Left hindlimb (tissue), 1 donor: ENCODE results near the gene GIMAP5.
"Not testable (repeated sequence)": the region's sequence is repeated elsewhere in the genome, so short reads cannot be mapped to it uniquely, and the experiment has no call there.

Source experiments
- DNase-seq: peaks from one replicate; pipeline ENCODE4 v3.0.0-alpha.2; 2018

The GIMAP5 gene

GRCh38 chr7:150735596-150736358, 1.4 kb upstream of the GIMAP5 start:
- no peak for DNase-seq

- DNase-seq, result no peak
These were observed 354 bp upstream of the GIMAP5 start for GRCh38 chr7:150736864-150737263.

- DNase-seq, result no peak
These were observed 874 bp downstream of the GIMAP5 start for GRCh38 chr7:150738092-150738491.

- DNase-seq, result no peak
These were observed 1.4 kb downstream of the GIMAP5 start for GRCh38 chr7:150738591-150739001.

GRCh38 chr7:150739033-150739432, 1.8 kb downstream of the GIMAP5 start:
- no peak for DNase-seq

GRCh38 chr7:150740053-150740452, 2.8 kb downstream of the GIMAP5 start:
- DNase-seq, result no peak

- DNase-seq, result no peak
These were observed 5.2 kb downstream of the GIMAP5 start for GRCh38 chr7:150742286-150742968.

GRCh38 chr7:150744041-150744656, 6.9 kb downstream of the GIMAP5 start:
- no peak for DNase-seq

GRCh38 chr7:150745086-150745485, 7.9 kb downstream of the GIMAP5 start:
- no peak for DNase-seq

GRCh38 chr7:150745876-150746275, 8.7 kb downstream of the GIMAP5 start:
- DNase-seq, result no peak

- DNase-seq, result no peak
These were observed 9.7 kb downstream of the GIMAP5 start for GRCh38 chr7:150746921-150747320.

GRCh38 chr7:150748376-150748775, 11.2 kb downstream of the GIMAP5 start:
- DNase-seq, result no peak

GRCh38 chr7:150751702-150752101, 14.5 kb downstream of the GIMAP5 start:
- DNase-seq, result no peak

GRCh38 chr7:150753239-150753638, 16.0 kb downstream of the GIMAP5 start:
- DNase-seq, result no peak

- no peak for DNase-seq
These were observed 16.8 kb downstream of the GIMAP5 start for GRCh38 chr7:150753826-150754603.

- DNase-seq, result no peak
These were observed 17.7 kb downstream of the GIMAP5 start for GRCh38 chr7:150754951-150755350.

- DNase-seq, result no peak
These were observed 18.4 kb downstream of the GIMAP5 start for GRCh38 chr7:150755473-150756099.

- no peak for DNase-seq
These were observed 18.9 kb downstream of the GIMAP5 start for GRCh38 chr7:150756166-150756565.

- no peak for DNase-seq
These were observed 19.6 kb downstream of the GIMAP5 start for GRCh38 chr7:150756858-150757257.

- DNase-seq, result no peak
These were observed 22.3 kb downstream of the GIMAP5 start for GRCh38 chr7:150759479-150759878.

GRCh38 chr7:150766334-150766709, 29.1 kb downstream of the GIMAP5 start:
- no peak for DNase-seq

GRCh38 chr7:150769768-150770167, 32.5 kb downstream of the GIMAP5 start:
- DNase-seq, result no peak

- not testable (repeated sequence) for DNase-seq
These were observed 36.9 kb downstream of the GIMAP5 start for GRCh38 chr7:150774131-150774530.
